Measurements from ENCODE around the gene KCNJ6.

DNA sequence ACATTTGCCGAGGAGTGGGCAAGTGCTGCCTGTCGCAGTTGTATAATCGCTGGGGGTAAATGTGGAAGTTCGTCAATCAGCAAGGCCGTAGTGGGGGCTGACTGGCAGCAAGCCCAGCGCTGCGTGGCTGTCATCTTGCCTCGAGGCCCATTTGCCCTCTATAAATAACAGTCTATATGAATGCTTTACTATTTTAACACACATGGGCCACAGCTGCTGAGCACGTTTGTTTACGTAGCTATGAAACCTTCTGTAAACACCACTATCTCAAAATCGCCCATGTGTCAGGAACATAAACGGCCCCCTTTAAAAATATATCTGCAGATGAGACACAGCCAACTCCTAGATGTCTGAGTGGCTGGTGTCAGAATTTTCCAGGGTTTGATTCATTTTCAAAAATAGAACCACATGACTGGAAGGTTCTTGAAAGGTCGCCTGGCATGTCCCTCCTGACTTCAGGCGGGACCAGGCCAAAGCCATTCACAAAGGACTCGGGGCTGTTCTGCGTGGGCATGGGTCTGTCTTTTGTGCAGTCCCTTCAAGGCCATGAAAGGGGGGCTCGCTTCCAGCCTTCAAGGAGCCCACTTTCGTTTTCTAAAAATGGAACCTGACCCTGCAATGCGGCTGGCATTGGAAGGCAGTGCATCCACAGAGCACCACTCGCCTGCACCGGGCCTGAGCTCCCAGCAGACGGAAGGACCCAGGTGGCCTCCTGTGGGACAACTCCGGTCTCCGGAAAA is 205.5 kb downstream of the KCNJ6 start:
- TF ChIP-seq, protein P1, sequence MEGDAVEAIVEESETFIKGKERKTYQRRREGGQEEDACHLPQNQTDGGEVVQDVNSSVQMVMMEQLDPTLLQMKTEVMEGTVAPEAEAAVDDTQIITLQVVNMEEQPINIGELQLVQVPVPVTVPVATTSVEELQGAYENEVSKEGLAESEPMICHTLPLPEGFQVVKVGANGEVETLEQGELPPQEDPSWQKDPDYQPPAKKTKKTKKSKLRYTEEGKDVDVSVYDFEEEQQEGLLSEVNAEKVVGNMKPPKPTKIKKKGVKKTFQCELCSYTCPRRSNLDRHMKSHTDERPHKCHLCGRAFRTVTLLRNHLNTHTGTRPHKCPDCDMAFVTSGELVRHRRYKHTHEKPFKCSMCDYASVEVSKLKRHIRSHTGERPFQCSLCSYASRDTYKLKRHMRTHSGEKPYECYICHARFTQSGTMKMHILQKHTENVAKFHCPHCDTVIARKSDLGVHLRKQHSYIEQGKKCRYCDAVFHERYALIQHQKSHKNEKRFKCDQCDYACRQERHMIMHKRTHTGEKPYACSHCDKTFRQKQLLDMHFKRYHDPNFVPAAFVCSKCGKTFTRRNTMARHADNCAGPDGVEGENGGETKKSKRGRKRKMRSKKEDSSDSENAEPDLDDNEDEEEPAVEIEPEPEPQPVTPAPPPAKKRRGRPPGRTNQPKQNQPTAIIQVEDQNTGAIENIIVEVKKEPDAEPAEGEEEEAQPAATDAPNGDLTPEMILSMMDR (IDR thresholded peaks at IDR 0.05), result no peak
- TF ChIP-seq TAF1 (IDR thresholded peaks at IDR 0.05; ENCODE audit: borderline replicate concordance, low read depth, low read length) (no peak), EP300 (IDR thresholded peaks at IDR 0.05; ENCODE audit: borderline replicate concordance in 1 of 2, low read depth in 1 of 2, low read length in 1 of 2) (peak in 1 of 2 experiments; percentile 30; a peak in 2 of 4 replicates), SIN3A (IDR thresholded peaks at IDR 0.05; ENCODE audit: borderline replicate concordance, low read depth, low read length) (no peak)
